HUDEP-2 (cell line): Measurements from ENCODE around the gene ADORA1.

Experiments used
- DNase-seq, 76 experiments: peaks; one replicate each; lab custom pipeline; 2025; ENCODE audit not compliant: unreplicated experiment in 76 of 76; lab: John Stamatoyannopoulos, UW

Gene ADORA1

DNA sequence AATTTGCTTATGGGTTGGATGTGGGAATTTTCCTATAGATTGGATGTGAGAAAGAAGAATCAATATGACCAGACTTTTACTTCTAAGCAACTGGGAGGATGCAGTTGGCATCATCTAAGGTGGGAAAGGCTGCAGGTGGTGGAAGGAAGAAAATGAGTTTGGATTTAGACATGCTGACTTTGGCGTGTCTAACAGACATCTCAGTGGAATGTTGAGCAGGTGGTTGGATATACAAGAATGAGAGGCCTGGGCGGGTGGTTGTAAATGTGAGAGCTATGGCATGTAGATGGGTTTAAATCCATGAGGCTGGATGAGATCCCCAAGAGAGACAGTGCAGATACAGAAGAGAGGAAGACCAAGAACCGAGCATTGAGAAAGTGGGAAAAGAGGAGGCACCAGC is 10.5 kb downstream of the ADORA1 start:
- DNase-seq = no peak

DNA sequence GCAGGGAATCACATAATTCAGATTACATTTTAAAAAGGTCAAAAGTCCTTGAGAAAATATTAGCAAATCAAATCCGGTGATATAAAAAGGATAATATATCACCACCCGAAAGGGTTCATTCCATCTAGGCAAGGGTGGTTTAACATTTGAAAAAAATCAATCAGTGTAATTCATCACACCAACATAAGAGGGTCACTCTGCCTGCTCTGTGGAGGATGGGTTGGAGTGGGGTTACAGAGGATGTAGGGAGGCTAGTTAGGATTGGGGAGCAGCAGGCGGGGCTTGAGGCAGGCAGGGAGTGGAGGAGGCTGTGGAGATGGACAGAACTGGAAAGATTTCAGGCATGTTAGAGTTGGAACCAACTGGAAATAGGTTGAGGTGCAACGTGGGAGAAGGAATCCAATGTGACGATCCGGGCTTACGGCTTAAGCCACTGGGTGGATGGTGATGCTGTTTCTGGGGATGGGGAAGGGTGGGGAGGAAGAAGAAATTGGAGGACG is 12.5 kb downstream of the ADORA1 start:
- DNase-seq = no peak

DNA sequence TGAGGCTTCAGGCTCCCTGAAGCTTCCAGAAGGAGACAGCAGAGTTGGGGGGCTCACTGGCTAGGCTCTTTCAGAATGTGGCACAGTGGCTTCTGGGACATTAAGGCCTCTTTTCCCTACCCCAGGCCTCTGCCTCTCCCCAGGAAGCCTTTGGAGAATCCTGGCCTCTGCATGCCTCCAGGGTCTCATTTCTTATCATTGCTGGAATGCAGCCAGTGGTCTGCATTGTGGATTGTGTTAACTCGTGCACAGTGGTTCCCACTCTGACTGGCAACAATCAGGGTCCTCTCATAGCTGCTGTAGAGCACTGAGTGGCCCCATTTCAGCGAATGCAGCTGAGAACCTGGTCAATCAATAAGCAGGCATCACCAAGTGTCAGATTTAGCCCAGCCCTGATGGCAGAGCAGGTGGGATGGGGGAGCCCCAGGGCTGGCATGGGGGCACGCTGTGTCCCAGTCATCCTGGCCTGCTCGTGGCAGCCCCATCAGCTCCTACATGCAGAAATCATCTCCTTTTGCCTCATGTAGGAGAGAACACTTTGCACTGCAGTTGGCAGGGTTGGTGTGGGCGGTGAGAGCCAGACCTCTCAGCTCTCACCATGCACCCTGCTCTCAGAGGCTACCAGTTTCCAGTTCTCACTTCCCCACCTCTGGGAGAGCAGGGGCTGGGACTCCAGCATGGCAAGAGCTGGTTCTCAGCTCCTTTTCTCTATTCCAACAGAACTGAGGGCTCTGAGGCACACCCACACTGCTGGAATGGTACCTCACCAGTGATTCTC is 13.4 kb downstream of the ADORA1 start:
- no peak for DNase-seq

DNA sequence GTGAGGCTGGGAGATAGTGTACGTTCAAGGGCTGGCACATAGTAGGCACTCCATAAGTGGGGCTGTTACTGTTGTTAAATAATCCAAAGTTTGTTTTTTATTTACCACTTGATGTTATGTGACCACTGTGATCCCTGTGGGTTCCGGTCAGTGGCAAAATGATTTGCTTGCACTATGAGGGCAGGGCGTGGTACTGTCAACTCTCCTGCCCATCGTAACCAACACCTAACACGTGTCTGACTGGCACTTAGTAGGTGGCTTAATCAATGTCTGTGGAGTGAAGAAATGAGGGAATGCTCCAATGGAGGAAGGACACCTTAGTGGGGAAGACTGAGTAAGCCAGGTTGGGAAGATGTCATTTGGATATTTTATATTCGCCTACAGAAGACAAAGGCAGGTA is 14.6 kb downstream of the ADORA1 start:
- no peak for DNase-seq

DNA sequence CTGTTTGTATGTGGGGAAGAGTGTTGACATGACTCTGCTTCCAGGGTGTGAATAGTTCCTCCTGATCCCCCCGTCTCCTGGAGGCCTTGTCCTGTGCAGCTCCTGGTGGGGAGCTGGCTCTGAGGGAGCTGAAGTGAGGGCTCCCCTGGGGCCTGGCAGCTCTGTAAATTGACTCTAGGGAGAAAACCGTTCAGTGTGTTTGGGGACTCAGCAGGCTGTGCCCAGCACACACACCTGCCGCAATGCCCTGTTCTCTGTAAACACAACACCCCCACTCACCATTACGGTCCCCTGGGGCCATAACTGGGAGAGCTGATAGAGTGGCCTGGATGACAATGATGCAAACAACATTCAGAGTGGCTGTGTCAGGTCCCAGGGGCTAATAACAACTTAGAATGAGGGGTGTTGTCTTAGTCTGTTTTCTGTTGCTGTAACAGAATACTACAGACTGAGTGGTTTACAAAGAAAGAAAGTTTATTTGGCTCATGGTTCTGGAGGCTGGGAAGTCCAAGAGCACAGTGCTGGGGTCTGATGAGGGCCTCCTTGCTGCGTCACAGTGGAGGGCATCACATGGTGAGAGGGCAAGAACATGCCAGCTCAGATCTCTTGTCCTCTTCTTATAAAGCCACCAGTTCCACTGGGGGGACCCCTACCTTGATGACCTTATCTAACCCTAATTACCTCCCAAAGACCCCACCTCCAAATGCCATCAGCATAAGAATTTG is 15.3 kb downstream of the ADORA1 start:
- no peak for DNase-seq

DNA sequence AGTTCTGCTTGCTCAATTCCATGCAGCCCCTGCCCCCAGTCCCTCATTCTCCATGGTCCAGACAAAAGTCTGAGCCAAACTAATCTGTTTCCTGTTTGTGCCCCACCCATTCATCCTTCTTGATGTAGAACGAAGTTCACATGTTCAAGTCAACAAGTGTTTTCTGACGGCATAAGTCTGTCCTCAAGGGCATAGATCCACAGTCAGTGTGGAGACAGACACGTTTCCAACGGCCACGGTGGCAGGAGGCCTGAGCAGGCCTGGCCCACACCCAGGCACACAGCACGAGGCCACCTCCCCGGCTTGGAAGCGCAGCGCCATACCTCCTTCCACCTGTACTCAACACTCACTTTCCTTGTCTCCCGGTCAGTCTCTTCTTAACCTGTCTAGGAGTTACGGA is 16.1 kb downstream of the ADORA1 start:
- DNase-seq = no peak

DNA sequence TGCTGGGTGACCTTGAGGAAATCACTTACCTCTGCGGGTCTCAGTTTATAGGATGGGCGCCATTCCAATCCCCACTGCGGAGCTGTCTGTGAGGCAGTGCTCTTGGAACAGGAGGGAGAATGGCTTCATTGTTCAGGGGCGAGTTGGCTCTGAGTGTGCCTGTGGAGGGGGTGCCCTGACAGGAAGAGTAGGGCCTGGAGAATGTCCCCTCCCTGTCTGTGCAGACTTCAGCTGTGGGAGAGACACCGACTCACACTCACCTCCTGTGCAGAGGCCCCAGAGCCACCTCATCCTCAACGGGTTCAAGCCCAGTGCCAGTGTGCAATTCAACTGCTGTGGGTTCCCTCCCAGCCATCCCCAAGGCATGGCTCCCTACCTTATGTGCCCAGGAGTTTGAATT is 17.1 kb downstream of the ADORA1 start:
- no peak for DNase-seq

DNA sequence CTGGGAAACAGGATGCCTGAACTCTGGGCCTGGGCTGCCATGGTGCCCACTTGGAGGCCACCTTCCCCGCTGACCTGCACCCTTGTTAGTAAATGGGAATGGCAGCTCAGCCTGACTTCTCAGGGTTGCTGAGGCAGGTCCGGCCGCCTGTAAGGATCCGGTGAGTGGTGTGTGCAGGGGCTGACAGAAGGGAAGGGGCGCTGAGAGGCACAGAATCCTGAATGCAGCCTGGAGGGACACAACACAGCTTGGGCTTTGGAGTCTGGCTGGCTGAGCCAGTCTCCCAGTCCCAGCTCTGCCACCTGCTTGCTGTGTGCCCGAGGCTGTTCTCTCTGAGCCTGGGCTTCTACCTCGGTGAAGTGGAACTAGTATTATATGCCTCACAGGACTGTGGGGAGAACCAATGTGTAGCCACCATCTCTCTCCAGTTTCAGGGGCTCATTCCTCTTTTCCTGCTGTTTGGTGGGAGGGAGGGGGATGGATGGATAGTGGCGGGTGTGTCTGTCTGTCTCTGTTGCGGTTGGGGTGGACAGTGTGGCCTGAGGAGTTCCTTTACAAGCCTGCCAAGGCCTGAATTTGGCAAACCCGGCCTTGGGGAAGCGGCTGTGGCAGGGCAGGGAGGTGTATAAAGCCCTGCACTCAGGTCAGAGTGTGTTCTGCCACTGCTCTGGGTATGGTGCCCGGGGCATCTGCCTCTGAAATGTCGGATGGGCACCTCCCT is 18.0 kb downstream of the ADORA1 start:
- no peak for DNase-seq

DNA sequence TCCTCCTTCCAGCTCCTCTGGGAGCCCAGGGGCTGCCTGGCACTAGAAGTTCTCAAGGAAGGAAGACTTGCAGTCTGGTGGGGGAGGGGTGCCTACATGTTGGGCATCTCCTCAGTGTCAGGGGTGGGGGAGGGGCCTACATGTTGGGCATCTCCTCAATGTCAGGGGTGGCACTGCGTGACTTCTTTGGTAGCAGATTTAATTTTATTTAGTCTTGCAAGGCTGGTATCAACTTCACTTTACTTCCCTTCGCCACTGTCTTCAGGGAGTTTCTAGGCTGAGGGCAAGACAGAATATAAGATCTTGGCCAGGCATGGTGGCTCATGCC is 18.5 kb downstream of the ADORA1 start:
- DNase-seq = no peak

DNA sequence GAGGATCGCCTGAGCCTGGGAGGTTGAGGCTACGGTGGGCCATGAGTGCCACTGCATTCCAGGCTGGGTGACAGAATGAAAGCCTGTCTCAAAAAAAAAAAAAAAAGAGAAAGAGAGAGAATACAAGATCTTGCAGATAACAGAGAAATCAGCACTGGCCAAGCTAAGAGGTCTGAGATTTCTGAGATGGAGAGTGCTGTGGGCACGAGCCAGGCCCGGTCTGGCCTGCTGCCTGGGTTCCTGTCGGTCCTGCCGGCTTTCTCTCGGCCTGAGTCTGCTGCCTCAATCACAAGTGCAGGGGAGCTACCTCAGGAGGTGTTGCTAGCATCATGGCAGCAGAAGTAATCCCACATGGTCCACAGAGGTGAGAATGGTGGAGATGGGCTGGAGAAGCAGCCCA is 19.0 kb downstream of the ADORA1 start:
- no peak for DNase-seq

DNA sequence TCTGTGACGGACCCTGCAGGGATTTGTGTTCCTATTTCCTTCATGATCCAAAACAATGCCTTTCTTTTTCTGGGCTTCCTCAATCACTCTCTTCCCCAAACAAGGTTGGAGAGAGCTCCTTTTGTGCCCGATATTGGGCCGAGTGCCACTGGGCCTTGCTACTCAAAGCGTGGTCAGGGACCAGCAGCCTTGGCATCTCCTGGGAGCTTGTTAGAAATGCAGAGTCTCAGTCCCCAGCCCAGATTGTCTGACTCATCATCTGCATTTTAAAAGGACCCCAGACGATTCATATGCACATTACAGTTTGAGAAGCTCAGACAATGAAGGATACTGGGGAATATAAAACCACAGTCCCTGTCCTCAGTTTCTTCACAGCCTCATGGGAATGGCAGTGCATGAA is 19.9 kb downstream of the ADORA1 start:
- no peak for DNase-seq

DNA sequence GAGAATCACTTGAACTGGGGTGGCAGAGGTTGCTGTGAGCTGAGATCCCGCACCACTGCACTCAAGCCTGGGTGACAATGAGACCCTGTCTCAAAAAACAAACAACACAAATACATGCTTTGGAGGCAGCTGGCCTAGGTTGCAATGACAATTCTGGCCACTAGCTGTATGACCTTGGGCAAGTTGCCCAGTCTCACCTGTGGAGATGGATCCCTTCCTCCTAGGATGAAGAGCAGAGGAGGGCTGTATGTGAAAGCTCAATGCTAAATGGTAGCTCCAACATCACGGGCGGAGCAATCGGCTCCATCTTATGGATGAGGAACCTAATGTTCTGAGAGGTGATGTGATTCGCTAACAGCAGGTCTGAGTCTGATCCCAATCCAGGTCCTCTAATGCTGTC is 20.6 kb downstream of the ADORA1 start:
- DNase-seq = no peak

DNA sequence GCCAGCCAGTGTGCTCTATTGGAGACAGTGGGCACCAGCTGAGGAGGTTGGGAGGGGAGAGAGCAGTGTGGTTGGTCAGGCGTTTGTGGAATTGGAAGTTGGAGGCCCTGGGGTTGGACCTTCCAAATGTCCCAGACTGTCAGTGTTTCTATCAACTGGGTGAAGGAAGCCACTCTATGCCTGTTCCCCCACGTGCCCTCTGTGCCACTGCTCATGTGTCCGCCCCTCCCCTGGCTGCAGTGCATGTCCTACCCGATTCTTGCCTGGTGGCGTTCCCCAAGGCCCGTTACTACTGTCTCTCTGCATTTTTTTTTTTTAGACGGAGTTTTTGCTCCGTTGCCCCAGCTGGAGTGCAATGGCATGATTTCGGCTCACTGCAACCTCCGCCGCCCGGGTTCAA is 21.1 kb downstream of the ADORA1 start:
- no peak for DNase-seq

DNA sequence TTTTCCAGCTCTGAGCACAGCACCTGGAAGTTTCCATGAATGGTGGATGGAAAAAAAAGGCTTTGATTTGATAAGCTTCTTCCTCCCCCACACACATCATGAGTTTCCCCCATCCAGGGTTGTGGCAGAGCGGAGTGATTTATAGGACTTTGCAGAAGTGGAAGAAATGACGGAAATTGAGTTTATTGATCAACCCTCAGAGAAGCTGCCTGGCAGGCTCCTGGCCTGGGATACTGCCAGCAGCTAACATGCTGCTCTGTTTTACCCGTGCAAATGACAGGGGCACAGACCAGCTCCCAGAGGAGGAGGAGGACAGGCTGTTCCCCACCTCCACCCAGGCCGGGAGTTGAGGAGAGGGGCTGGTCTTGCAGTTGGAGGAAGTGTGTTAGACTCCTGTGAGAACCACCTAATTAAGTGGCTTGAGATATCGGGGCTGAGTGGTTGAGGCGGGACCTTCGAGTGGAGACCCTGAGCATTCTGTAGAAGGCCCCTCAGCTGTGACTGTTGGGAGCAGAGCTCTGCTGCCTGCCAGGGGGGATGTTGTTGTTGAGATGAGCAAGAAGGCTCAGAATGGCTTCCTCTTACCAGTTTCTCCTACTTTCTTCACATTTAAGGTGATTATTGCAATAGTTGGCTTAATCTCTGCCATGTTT is 21.8 kb downstream of the ADORA1 start:
- DNase-seq = no peak

DNA sequence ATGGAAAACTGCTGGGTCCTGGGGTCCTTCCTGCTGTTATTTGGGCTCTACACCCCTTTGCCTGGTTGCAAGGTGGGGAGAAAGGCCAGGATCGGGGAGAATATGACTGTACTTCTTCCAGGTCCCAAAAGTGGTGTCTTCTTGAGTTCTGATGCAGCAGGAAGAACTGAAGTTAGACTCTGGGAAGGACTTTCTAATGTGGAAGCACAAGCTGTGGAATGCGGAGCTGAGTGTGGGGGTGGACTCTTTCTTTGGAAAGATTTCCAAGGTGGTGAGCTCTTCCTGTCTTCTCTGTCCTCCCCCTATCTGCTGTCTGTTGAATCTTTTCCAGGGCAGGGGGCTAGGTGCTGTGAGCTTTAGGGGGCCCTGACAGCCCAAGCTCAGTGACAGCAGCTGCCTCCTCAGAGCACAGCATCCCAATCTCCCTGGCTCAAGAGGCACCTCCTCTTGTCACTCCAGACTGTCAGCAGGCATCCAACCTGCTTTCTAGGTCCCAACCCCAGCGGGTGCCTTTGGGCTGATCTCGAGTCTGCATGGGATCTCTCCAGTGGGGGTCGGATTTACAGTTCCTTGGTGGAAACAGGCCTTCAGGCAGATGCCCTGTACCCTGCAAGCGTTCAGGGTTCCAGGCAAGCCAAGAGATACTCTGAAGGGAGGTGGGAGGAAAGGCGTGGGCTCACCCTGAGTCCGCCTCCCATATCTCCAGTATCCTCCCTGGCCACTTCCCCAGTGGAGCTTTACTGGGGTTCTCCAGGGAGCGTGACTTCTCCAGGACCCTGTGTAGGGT is 23.2 kb downstream of the ADORA1 start:
- no peak for DNase-seq

DNA sequence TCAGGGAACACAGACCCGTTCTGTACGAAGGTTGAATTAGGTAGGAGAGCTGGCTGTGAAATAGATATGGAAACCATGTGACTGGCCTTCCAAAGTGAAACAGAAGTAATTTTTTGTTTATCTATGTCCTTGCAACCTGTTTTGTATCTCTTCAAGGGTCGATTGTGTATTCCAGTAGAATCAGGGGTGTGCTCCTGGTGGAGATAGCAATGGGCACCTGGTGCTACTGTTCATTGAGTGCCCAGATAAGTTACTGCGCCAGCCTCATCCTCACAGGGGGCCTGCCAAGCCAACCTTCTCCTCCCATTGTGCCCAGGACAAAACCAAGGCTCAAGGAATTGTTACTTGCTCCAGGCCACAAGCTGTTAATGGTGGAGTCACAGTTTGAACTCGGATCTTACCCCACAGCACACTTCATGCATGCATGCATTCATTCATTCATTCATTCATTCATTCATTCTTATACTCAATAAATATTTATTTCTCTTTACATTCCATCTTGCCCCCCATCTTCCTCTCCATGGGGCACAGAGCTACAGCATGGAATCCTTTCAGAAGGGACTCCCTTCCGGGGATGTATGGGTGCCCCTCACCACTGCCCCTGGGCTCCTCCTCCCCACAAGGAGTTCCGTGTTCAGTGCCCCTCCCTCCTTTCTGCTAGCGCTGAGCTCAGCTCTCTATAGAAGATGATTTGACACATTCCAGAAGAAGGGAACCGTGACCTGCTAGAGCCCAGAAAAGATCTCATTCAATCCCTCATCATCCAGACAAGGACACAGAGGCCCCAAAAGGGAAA is 24.0 kb downstream of the ADORA1 start:
- no peak for DNase-seq

DNA sequence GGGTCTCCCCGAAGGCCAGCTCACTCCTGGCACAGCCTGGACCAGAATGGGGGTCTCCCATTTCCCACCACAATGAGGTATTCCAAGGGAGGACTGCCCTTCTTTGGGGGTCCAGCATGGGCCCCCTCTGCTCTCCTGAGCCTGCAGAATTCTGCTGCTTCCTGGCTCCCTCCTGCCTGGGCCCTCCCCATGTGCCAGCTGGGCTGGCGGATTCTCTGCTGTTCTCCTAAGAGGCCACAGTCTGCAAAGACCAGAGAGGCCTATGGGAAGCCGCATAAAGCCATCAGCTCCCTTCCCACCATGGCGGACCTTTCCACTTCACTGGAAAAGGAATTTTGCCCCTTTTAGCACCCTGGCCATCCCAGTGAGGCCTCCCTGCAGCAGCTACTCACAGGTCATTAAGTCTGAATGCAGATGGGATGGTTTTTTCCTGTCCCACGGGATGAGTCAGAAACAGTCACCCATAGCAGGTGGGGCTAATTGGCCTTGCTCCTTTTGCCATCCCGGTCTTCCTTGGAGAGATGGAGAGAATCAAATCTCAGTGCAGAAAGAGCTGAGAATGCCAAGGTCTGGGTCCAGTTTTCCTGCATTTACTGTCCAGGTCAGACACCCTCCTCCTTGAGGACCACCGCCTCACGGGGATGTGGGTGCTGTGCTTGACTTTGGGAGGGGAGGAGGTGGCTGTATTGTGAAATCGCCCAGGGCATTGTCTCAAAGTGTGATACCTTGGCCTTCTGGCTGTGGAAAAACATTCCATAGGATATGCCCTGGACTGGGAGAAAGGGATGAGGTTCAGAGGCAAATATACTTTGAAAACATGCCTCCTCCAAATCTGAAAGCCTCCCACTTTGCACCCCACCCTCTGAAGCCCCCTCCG is 24.9 kb downstream of the ADORA1 start:
- DNase-seq = no peak

DNA sequence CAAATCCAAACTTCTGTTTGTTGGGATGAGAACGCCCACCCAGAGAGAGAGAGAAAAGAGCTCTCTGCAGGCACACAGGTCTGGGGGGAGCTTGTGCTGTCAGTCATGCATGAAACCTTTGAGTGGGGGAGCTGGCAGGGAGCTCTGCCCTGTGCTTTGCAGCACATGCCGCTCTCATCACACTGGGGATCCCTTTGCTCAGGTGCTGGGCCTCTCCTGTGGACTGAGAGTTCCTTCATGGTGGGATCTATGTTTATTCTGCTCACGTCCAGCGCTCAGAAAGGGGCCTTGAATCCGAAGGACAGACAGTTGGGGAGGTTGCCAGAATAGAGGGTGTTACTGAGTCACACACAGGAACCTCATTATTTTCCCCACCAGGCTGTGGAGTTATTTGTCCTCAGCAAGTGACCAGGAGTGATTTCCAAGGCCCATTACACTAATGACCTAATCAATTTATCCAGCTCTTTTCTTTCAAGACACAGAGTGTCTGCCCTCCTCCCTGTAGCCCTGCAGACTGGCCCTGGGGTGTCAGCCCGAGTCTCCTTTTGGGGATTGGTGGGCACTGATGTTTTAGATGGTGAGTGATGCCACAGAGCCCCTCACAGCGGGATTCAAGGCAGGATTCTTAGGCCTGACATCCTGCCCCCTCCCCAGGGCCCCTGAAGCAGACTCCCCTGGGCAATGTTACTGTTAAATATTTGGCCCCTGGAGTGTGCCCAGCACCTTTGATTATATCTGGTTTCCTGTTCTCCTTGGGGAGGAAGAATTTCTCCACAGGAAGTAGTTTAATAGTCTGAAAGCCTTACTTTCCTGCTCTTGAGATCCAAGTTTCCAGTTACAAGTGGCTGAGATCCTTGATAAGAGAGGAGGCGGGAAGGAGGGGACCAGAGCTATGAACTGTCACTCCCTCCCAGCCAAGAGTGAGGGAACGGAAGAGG is 25.8 kb downstream of the ADORA1 start:
- no peak for DNase-seq
